Measurements from ENCODE around the gene DRD2. TPM values are rescaled to one million over a fixed set of nuclear protein-coding genes. Genes with fewer than 3 reads are reported as not detected.

DRD2 gene
- total and polyA plus RNA-seq, 10 donors: not detected

DNA sequence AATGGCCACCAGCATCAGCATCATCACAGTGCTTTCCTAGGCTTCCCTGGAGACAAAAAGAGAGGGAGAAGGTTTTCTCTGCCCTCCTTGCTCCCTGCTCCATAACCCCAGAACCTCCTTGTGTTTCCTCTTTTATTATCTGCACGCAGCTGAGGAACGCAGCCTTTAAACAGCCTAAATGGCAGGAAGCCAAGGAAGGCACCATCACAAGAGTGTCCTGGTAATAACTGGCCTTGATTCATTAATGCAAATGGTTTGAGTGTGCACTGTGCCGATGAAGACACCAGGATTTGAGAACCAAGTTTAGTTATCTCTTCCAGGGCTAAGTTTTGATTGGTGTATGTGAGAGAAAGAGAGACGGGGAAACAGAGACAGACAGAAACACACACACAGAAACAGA, 29.4 kb upstream of the DRD2 start:
- H3K27me3 ChIP-seq (replicated peaks in 1 of 7): peaks cover 0 to 28% (median 0%) of the 10 kb centered on the region in 7 donors
- H3K36me3 ChIP-seq: no peaks in the 10 kb centered on the region
- no peaks in the 10 kb centered on the region for H3K9me3 ChIP-seq
- TF ChIP-seq POLR2A (IDR thresholded peaks at IDR 0.05) (no peak), POLR2AphosphoS5 (IDR thresholded peaks at IDR 0.05) (no peak)
- TF ChIP-seq, protein P1, sequence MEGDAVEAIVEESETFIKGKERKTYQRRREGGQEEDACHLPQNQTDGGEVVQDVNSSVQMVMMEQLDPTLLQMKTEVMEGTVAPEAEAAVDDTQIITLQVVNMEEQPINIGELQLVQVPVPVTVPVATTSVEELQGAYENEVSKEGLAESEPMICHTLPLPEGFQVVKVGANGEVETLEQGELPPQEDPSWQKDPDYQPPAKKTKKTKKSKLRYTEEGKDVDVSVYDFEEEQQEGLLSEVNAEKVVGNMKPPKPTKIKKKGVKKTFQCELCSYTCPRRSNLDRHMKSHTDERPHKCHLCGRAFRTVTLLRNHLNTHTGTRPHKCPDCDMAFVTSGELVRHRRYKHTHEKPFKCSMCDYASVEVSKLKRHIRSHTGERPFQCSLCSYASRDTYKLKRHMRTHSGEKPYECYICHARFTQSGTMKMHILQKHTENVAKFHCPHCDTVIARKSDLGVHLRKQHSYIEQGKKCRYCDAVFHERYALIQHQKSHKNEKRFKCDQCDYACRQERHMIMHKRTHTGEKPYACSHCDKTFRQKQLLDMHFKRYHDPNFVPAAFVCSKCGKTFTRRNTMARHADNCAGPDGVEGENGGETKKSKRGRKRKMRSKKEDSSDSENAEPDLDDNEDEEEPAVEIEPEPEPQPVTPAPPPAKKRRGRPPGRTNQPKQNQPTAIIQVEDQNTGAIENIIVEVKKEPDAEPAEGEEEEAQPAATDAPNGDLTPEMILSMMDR (IDR thresholded peaks at IDR 0.05 in 8 of 11, conservative IDR thresholded peaks at IDR 0.05 in 3 of 11): no peak
- no peaks in the 10 kb centered on the region for H3K4me1 ChIP-seq
- intact Hi-C loops (cut with DNase I; ENCODE audit: low total_unique reads): no loop called here
- DNase-seq: no peak
- H3K27ac ChIP-seq: no peak overlapping the region
- H3K4me3 ChIP-seq: no peak overlapping the region
- WGBS, 5 donors: 56 to 74% (median 60%) methylated on average over 4 of the region's 4 CpGs

DNA sequence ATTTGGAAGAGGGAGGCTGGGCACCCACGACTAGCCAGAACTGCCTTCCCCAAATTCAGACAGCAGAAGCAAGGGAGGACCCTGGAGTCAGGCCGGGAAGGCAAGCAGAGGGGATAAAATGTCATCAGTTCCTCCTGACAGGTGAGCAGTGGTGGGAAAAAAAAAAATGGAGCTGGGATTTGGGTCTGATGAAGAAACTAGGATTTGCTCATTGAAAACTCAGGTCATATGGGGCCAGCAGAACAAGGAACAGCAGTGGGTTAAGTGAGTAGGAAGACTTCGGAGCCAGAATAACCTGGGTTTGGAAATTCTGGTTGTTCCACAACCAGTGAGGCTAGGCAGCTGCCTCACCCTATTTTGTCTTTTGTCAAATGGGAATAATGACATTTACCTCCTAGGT, 28.9 kb upstream of the DRD2 start:
- WGBS, 5 donors: 76 to 78% (median 77%) methylated on average over 3 of the region's 3 CpGs
- TF ChIP-seq POLR2AphosphoS5 (IDR thresholded peaks at IDR 0.05): no peak
- TF ChIP-seq POLR2A (IDR thresholded peaks at IDR 0.05): no peak
- TF ChIP-seq, protein P1 (IDR thresholded peaks at IDR 0.05 in 8 of 11, conservative IDR thresholded peaks at IDR 0.05 in 3 of 11): no peak
- Histone ChIP-seq H3K36me3 (no peaks in the 10 kb centered on the region), H3K4me3 (no peak overlapping the region), H3K27me3 (replicated peaks in 1 of 7) (peaks cover 0 to 24% (median 0%) of the 10 kb centered on the region in 7 donors), H3K27ac (no peak overlapping the region), H3K4me1 (no peaks in the 10 kb centered on the region), H3K9me3 (no peaks in the 10 kb centered on the region)
- intact Hi-C loops (cut with DNase I; ENCODE audit: low total_unique reads): no loop called here
- DNase-seq: no peak

DNA sequence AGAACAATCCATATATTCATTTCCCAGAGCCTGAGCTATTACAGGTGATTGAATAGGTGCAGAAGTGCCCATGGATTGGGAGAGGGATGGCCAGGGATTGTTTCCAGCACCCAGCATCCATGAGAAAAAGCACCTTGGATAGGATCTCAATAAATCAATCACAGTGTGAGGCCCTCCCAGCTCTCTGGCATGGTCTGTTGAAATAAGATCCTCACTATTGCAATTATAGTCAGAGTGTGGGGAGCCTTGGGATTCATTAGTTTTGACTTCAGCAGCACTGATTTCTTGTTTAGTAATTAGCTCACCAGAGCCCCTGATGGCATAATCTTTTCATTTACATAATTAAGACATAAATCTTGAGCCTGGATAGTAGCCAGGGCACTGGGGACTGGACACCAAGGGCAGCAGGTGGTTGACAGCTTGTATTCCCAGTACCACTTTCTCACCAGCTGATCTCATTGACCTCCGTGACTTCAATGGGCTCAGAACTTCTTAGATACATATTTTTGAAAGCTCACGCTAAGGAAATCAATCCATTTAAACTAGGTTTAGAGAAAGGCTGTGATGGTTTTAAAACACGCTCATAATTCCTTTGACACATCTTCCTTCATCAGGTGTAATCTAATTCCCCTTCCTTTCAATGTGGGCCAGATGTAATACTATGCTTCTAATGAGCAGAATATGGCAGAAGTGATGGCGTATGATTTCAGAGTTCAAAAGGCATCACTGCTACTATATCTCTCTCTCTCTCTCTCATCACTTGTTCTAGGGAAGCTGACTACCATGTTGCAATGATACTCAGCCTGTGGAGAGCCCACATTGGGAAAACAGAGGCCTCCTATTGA, 22.1 kb upstream of the DRD2 start:
- Histone ChIP-seq H3K9me3 (no peaks in the 10 kb centered on the region), H3K27ac (no peak overlapping the region), H3K27me3 (replicated peaks in 1 of 7) (peaks cover 0 to 30% (median 0%) of the 10 kb centered on the region in 7 donors), H3K4me1 (no peaks in the 10 kb centered on the region), H3K36me3 (no peaks in the 10 kb centered on the region), H3K4me3 (no peak overlapping the region)
- TF ChIP-seq, protein P1 (IDR thresholded peaks at IDR 0.05 in 8 of 11, conservative IDR thresholded peaks at IDR 0.05 in 3 of 11): no peak
- TF ChIP-seq POLR2AphosphoS5 (IDR thresholded peaks at IDR 0.05) (no peak), POLR2A (IDR thresholded peaks at IDR 0.05) (no peak)
- DNase-seq: no peak
- WGBS, 5 donors: 79 to 93% (median 88%) methylated on average over 4 of the region's 4 CpGs
- intact Hi-C loops (cut with DNase I; ENCODE audit: low total_unique reads): no loop called here

DNA sequence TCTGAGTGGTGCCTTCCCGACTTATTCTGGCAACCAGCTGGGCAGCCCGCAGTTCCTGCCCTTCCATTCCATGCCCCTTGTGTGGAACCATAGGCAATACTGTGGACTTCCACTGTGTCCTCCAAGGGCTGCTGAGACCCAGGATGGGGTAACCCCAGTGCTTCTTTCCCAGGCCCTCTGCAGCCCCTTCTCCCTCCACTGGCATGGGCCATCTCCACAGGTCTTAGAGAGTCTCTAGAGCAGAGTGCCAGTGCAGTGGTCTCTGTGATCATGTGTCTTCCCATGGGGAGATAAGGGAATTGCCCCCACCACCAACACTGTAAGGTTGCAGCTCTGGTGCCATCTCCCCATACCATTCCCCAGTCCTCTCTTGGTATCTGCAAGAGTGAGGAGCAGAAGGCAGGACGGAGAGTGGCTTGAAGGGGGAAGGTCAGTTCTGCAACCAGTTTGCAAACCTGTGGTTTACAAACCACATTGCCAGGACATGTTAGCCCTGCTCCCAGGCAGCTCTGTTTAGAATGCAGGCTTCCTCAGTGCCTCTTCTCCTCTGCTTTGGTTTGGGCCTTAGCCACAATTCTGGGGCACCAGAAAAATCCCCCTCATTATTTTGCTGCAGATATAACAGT, 20.9 kb upstream of the DRD2 start:
- H3K27ac ChIP-seq: no peak overlapping the region
- TF ChIP-seq POLR2AphosphoS5 (IDR thresholded peaks at IDR 0.05) (no peak), POLR2A (IDR thresholded peaks at IDR 0.05) (no peak)
- TF ChIP-seq, protein P1 (IDR thresholded peaks at IDR 0.05 in 8 of 11, conservative IDR thresholded peaks at IDR 0.05 in 3 of 11): no peak
- peaks cover 0 to 27% (median 0%) of the 10 kb centered on the region in 7 donors for H3K27me3 ChIP-seq (replicated peaks in 1 of 7)
- no peak overlapping the region for H3K4me3 ChIP-seq
- no peaks in the 10 kb centered on the region for H3K4me1 ChIP-seq
- no peak for DNase-seq
- 67 to 80% (median 73%) methylated on average over 3 of the region's 3 CpGs for WGBS, 5 donors
- H3K36me3 ChIP-seq: no peaks in the 10 kb centered on the region
- no peaks in the 10 kb centered on the region for H3K9me3 ChIP-seq
- intact Hi-C loops (cut with DNase I; ENCODE audit: low total_unique reads): no loop called here

All from spleen (tissue), 11 donors.